HG03354 (cell line): ENCODE data around the gene ROBO2.

Experiments
- ATAC-seq: cut with Tn5 transposase; IDR thresholded peaks from one replicate; pipeline ENCODE4 v1.9.1; 2021; ENCODE audit warnings: mild to moderate bottlenecking; ENCODE audit not compliant: unreplicated experiment, poor library complexity, severe bottlenecking

ROBO2 gene

GRCh38 chr3:77096145-77096544 is 56.2 kb downstream of the ROBO2 start:
- no peak for ATAC-seq

- ATAC-seq, result no peak
Measured at GRCh38 chr3:77096966-77097890, 57.3 kb downstream of the ROBO2 start.

- no peak for ATAC-seq
Measured at GRCh38 chr3:77102951-77103769, 63.3 kb downstream of the ROBO2 start.

GRCh38 chr3:77122652-77123051 is 82.8 kb downstream of the ROBO2 start:
- ATAC-seq, result no peak

- ATAC-seq, result no peak
Measured at GRCh38 chr3:77125966-77126365, 86.1 kb downstream of the ROBO2 start.

GRCh38 chr3:77134769-77135168 is 94.9 kb downstream of the ROBO2 start:
- no peak for ATAC-seq

- ATAC-seq, result no peak
Measured at GRCh38 chr3:77137559-77137958, 97.7 kb downstream of the ROBO2 start.

GRCh38 chr3:77139624-77140023 is 99.7 kb downstream of the ROBO2 start:
- no peak for ATAC-seq

- ATAC-seq, result no peak
Measured at GRCh38 chr3:77141423-77141822, 101.5 kb downstream of the ROBO2 start.

- no peak for ATAC-seq
Measured at GRCh38 chr3:77142578-77142977, 102.7 kb downstream of the ROBO2 start.

- ATAC-seq, result no peak
Measured at GRCh38 chr3:77146004-77146403, 106.1 kb downstream of the ROBO2 start.

GRCh38 chr3:77147836-77148578 is 108.1 kb downstream of the ROBO2 start:
- ATAC-seq, result no peak

GRCh38 chr3:77149382-77149781 is 109.5 kb downstream of the ROBO2 start:
- no peak for ATAC-seq

- no peak for ATAC-seq
Measured at GRCh38 chr3:77150028-77150427, 110.1 kb downstream of the ROBO2 start.

GRCh38 chr3:77150759-77151158 is 110.9 kb downstream of the ROBO2 start:
- no peak for ATAC-seq

GRCh38 chr3:77158730-77159581 is 119.1 kb downstream of the ROBO2 start:
- ATAC-seq, result no peak

- no peak for ATAC-seq
Measured at GRCh38 chr3:77160931-77161497, 121.1 kb downstream of the ROBO2 start.

GRCh38 chr3:77169823-77170222 is 129.9 kb downstream of the ROBO2 start:
- no peak for ATAC-seq

- no peak for ATAC-seq
Measured at GRCh38 chr3:77171026-77171425, 131.1 kb downstream of the ROBO2 start.
